ENCODE measurements around the gene TUBA3E.
A peak's percentile ranks its signal among the peaks of the same experiment; 100 is the strongest.
"Not testable (repeated sequence)": the region's sequence is repeated elsewhere in the genome, so short reads cannot be mapped to it uniquely, and the experiment has no call there.

Gene TUBA3E

DNA sequence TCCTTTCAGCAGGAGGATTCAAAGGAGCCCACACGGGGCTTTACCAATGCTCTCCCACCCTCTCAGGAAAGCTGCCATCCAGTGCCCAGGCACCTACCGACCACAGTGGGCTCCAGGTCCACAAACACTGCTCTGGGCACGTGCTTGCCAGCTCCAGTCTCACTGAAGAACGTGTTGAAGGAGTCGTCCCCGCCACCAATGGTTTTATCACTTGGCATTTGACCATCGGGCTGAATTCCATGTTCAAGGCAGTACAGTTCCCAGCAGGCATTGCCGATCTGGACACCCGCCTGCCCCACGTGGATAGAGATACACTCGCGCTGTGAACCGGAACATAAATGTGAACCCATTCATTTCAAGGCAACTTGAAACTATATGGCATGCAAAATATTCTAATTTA is 2.2 kb downstream of the TUBA3E start:
- DNase-seq (ENCODE audit: insufficient read length); FAIRE-seq: not testable (repeated sequence)

DNA sequence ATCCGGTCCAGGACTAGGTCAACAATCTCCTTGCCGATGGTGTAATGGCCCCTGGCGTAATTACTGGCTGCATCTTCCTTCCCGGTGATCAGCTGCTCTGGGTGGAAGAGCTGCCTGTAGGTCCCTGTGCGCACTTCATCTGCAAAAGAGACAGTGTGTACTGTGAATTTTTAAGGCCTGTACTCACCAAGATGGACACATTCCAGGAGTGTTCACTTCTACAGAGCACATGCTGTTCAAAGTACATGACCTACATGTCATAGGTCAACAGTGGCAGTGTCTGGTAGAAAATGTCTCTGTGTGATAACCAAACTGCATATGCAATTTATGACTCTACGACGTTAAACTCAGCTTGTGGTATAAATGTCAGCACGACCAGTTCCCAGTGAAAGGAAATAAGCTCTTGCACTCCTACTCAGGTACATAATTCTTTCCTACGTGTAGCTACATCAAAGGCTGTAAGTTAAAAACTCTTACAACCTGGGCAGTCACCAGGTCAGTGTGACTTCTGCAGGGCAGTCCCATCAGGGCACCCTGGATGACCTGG is 3.1 kb downstream of the TUBA3E start:
- FAIRE-seq = not testable (repeated sequence)

DNA sequence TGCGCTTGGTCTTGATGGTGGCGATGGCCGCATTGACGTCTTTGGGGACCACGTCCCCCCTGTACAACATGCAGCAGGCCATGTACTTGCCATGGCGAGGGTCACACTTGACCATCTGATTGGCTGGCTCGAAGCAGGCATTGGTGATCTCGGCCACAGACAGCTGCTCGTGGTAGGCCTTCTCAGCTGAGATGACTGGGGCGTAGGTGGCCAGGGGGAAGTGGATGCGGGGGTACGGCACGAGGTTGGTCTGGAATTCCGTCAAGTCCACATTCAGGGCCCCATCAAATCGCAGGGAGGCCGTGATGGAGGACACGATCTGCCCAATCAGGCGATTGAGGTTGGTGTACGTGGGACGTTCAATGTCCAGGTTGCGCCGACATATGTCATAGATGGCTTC is 4.4 kb downstream of the TUBA3E start:
- not testable (repeated sequence) for DNase-seq (ENCODE audit: insufficient read length); FAIRE-seq

More for the DNA sequence above, 3.1 kb downstream of the TUBA3E start:
- not testable (repeated sequence) for DNase-seq (ENCODE audit: insufficient read length)

DNA sequence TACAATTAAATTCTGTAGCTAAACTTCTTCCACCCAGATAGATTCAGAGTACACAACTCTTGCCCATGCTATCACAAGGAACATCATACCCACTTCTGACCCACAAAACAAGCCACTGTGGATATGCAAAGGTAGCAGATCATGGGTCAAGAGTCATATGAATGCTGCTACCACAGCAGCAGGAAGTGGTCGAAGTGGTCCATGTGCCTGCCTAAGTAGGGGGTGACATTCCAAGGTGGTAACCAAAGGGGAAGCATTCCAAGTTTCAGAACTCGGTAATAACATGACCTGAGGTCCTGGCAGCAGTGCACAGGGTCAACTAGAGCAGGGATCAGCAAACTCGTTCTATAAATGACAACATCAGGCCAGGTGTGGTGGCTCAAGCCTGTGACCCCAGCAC is 5.8 kb downstream of the TUBA3E start:
- DNase-seq (ENCODE audit: insufficient read length); FAIRE-seq: not testable (repeated sequence)

DNA sequence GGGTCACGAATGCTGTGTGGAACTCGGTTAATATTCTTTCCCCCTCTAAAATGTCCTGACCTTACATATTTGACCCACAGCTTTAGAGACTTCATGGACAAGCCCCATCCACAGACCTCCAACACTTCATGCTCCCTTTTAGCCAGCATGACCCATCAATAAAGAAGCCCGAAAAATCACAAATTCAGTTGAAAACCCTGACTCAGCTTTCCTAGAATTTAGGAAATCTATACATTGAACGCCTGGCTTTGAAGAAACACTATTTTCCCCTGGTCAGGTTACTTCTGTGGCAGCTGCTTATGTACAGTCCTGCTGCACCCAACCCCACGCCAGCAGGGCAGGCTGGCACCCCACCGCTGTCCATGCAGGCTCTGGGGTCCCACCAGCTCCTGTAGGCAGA is 6.9 kb downstream of the TUBA3E start:
- DNase-seq (ENCODE audit: insufficient read length); FAIRE-seq: not testable (repeated sequence)

DNA sequence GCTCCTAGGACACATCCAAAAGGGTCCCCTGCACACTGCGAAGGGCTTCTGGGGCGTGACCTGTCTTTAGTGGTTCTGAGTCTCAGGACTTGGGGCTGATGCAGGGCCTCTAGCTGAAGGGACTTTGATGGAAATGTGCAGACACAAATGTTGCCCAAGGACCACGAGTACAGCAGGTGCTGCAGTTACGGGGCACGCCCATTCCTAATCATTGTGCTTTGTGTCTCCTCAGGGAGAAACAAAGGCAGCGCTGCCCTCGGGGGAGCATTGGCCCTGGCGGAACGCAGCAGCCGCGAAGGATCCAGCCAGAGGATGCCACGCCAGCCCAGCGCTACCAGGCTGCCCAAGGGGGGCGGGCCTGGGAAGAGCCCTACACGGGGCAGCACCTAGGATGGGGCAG is 8.0 kb downstream of the TUBA3E start:
- FAIRE-seq (no peak), DNase-seq (ENCODE audit: insufficient read length) (no peak)
- TF ChIP-seq POLR2A (IDR thresholded peaks at IDR 0.05; ENCODE audit: low read depth, low read length) = no peak
- TF ChIP-seq TAF1 (IDR thresholded peaks at IDR 0.05; ENCODE audit: borderline replicate concordance, low read depth, low read length) = no peak
- TF ChIP-seq POLR2AphosphoS5 (IDR thresholded peaks at IDR 0.05; ENCODE audit: low read depth, low read length) = no peak

DNA sequence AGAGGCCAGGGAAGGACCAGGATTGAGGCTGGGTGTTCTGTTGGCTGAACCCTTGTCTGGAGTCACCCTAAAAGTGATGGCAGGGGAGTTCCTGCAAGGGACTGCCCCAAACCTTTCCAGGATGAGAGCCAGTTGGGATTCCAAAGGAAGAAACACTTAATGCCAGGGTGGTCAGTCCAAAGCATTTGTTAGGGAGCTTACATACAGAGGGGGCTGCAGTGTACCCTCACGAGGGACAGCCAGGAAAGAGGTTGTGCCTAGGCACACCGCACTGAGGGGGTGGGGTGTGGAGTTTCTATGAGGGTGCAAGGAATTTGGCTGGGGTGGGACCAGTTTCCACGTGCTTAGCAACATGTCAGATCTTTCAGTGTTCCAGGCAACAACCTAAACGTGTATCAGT is 9.3 kb downstream of the TUBA3E start:
- FAIRE-seq; DNase-seq (ENCODE audit: insufficient read length): not testable (repeated sequence)

DNA sequence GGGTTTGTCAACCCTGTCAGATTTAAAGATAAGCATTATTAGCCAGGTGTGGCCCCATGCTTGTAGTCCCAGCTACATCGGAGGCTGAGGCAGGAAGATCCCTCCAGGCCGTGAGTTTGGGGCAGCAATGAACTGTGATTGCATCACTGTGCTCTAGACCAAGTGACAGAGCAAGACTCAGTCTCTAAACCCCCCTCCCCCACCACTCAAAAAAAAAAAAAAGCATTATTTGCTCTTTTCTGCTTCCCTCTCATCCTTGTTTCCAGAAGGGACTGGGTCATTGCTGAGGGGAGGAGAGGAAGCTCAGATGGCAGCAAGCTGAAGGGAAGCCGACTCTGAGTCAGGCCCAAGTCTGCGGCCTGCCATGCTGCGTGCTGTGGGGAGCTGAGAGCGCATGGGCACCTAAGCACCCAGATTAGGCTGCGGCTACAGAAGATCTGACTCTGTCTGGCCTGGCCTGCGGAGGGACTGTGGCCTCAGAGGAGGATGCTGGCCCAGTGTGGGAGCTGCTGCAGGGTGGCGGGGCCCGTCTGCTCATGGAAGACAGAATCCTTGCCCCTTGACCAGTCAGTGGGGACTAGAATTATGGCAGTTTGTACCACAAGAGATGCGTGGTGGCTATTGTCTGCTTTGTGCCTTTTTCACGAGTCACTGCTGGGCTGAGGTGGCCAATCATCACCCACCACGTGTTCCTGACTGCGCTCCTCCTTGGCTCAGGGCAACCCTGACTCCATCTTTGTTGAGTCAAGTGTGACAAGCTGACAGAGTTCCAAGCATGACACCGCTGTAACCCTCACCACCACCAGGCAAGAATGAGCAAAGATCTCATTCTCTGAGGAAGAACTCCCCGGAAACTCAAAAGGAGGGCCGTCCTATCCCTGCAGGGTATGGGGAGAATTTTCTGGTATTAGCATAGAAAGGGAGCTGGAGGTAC is 10.1 kb downstream of the TUBA3E start:
- DNase-seq (ENCODE audit: insufficient read length) = not testable (repeated sequence)
- peak; percentile 56 for FAIRE-seq

DNA sequence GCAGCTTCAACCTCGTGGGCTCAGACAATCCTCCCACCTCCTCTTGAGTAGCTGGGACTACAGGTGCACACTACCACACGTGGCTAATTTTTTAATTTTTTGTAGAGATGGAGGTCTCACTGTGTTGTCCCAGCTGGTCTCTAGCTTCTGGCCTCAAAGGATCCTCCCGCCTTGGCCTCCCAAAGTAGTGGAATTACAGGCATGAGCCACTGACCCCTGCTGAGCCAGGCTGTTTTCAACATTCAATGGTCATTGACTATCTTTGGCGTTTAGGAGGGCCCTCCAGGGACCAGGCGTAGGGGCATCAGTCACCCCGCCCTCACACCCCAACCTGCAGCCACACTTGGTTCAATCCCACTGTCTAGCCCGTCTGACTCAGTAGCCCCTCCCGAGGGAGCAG is 11.0 kb downstream of the TUBA3E start:
- no peak for DNase-seq (ENCODE audit: insufficient read length)
- FAIRE-seq = no peak
- no peak for TF ChIP-seq POLR2AphosphoS5 (IDR thresholded peaks at IDR 0.05; ENCODE audit: low read depth, low read length)
- TF ChIP-seq TAF1 (IDR thresholded peaks at IDR 0.05; ENCODE audit: borderline replicate concordance, low read depth, low read length) = no peak
- no peak for TF ChIP-seq POLR2A (IDR thresholded peaks at IDR 0.05; ENCODE audit: low read depth, low read length)

DNA sequence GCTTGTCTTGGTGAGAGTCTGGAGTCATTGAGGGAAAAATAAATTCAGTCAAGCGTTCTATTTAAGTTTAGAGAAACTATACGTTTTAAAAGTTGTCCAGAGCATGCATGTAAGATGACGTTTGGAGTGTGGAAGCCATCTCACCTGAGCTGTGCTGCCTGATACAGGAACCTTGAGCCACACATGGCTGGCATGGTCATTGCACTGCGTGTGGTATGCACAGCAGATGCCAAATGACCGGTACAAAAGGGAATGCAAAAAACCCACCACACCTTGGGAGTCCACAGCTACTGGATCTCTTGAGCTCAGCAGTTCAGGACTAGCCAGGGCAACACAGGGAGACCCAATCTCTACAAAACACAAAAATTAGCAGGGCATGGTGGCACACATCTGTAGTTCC is 11.8 kb downstream of the TUBA3E start:
- no peak for DNase-seq (ENCODE audit: insufficient read length)
- FAIRE-seq = no peak
- TF ChIP-seq TAF1 (IDR thresholded peaks at IDR 0.05; ENCODE audit: borderline replicate concordance, low read depth, low read length) (no peak), POLR2A (IDR thresholded peaks at IDR 0.05; ENCODE audit: low read depth, low read length) (no peak), POLR2AphosphoS5 (IDR thresholded peaks at IDR 0.05; ENCODE audit: low read depth, low read length) (no peak)

DNA sequence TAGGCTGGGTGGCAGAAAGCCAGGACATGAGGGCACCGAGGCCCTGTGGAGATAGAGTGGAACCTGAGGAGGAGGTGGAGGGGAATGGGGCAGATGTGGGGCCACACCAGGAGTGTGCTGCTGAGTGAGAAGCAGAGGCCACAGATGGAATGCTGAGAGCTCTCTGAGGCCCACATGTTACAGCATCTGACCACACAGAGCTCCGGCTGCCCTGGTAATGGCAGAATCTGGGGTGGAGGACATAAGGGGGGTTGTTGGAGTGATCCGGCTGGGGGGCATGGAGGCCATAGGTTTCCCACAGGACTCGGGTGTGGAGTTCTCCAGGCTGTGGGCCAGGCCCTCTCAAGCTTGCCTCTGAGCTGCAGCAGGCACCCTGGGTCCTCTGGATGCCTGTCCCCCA is 12.3 kb downstream of the TUBA3E start:
- no peak for FAIRE-seq
- no peak for DNase-seq (ENCODE audit: insufficient read length)
- no peak for TF ChIP-seq POLR2AphosphoS5 (IDR thresholded peaks at IDR 0.05; ENCODE audit: low read depth, low read length)

DNA sequence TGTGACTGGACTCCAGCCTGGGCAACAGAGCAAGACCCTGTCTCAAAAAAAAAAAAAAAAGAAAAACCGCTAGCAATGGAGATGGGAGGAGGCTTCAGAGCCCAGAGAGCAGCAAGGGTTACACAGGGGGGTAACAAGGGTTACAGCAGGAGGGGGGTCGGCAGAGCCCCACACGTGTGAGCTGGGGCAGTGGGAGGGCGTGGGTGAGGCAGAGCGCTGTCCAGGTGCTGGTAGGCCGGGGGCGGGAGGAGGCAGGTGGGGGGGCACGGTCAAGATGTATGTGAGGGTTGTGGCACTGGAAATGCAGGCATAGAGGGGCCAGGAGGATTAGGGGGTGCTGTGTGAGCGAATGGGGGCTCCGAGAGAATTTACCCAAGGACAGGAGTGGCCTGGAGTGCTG is 12.8 kb downstream of the TUBA3E start:
- FAIRE-seq (no peak), DNase-seq (ENCODE audit: insufficient read length) (no peak)
- no peak for TF ChIP-seq POLR2AphosphoS5 (IDR thresholded peaks at IDR 0.05; ENCODE audit: low read depth, low read length)

DNA sequence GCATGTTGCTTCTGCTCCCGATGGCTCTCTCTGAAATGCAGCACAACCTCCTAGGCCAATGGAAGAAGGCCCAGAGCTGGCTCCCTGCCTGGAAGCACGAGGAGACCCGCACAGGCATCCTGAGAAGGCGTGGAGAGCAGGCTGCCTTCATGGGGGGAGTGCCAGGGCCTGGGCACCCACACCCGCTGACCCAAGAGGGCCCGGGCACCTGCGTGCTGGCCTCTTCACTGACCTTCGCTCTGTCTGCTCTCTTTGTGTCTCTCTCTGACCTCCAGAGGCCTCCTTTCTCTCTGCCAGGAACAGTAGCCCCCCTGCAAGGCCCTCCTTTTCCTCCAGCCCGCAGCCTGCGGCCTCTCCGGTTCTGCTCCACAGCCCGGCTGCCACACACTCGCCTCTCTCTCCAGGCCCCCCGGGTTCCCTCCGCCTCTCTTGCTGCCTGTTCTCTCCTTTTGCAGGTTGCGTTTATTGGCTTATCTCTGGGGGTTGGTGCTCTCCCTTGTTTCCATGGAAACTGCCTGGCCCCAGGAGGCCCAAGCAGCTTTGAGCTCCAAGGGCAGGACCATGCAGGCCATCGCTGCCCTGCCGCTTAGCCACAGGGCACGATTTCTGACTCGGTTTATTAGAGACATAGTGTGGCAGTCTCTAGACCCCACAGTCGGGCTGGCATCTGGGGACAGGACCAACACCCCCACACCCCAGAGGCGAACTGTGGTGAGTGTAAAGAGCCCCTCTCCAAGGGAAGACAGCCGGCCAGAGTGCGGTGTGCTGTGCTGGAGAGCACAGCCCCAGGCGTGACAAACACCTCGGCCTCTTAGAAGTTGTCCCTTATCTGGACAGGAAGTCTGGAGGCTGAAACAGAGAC is 14.5 kb downstream of the TUBA3E start:
- no peak for FAIRE-seq
- DNase-seq (ENCODE audit: insufficient read length) = no peak
- no peak for TF ChIP-seq POLR2A (IDR thresholded peaks at IDR 0.05; ENCODE audit: low read depth, low read length)
- TF ChIP-seq POLR2AphosphoS5 (IDR thresholded peaks at IDR 0.05; ENCODE audit: low read depth, low read length) = no peak
- TF ChIP-seq TAF1 (IDR thresholded peaks at IDR 0.05; ENCODE audit: borderline replicate concordance, low read depth, low read length) = no peak

DNA sequence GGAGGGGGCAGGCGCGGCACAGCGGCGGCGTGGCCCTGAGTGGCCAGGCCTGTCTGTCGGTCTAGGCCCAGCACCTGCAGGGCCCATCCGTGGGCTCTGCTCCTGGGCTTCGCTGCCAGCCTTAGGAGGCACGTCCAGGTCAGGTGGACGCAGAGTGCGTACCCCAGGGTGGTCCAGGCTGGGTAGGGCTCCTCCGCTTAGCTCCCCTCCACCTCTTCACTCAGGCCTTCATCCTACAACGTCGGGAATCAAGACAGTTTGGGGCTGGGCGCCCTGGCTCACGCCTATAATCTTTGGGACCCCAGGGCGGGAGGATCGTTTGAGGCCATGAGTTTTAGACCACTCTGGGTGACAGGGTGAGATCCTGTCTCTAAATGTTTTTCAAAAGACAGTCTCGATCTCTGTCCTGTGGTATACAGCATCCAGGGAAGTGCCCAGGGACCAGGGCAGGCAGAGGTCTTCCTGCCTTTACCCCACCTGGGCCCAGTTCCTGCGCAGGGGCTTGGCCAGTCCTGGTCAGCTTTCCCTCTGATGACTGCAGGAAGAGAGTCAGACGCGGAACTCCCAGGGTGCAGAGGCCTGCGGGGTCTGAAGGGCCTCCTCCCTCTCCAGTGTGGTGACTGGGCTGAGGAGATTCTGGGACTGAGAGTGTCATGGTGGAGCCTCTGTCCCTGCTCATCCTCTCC is 15.3 kb downstream of the TUBA3E start:
- not testable (repeated sequence) for DNase-seq (ENCODE audit: insufficient read length); FAIRE-seq
